GM10847 (cell line): Measurements from ENCODE around the gene ADCY5.

Experiments used
- POLR2A ChIP-seq: IDR thresholded peaks from 2 replicates; pipeline ENCODE4 v1.6.1; 2011; ENCODE audit not compliant: insufficient read length; ENCODE audit errors: extremely low read depth

Gene ADCY5

DNA sequence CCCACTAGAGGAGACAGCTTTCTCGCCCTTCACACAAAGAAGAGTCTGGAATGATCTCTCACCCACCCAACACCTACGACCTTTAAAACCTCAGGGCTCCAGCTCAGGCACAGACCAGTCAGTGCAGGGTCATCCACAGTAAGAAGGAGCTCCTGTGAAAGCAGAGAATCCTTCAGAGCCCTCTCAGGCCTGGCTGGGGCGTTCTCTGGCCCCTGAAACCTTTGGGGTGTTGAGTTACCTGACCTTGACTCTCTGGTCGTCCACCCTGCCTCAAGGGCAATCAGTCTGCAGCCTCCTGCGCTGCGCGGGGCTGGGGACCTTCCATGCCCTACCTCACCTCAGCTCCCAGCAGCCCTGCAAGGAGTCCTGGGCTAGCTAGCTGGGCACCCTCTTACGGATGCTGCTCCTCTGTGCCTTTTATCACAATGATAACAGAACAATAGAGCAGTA is 106.2 kb downstream of the ADCY5 start:
- no peak for TF ChIP-seq POLR2A

- TF ChIP-seq POLR2A: no peak
Observed at GRCh38 chr3:123341871-123342630, 106.8 kb downstream of the ADCY5 start.

DNA sequence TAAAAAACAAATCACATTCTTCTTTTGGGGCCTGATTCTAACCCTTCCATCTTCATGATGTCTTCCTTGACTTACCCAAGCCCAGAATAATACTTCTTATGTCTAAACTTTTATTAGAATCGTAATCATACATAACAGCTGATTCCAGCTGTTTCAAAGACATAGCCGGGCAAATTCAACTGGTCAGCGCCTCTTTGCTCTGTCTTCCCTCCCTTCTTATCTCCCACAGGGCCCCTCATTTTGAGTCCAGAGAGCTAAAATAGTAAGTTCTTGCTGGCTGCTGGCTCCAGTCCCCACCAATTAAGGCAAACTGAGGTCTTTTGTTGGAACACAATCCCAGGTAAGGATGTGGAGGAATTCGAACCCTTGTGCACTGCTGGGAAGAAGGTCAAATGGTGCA is 108.6 kb downstream of the ADCY5 start:
- TF ChIP-seq POLR2A: no peak

- TF ChIP-seq POLR2A: no peak
Observed at GRCh38 chr3:123339302-123339701, 109.6 kb downstream of the ADCY5 start.

- no peak for TF ChIP-seq POLR2A
Observed at GRCh38 chr3:123338620-123339061, 110.2 kb downstream of the ADCY5 start.

DNA sequence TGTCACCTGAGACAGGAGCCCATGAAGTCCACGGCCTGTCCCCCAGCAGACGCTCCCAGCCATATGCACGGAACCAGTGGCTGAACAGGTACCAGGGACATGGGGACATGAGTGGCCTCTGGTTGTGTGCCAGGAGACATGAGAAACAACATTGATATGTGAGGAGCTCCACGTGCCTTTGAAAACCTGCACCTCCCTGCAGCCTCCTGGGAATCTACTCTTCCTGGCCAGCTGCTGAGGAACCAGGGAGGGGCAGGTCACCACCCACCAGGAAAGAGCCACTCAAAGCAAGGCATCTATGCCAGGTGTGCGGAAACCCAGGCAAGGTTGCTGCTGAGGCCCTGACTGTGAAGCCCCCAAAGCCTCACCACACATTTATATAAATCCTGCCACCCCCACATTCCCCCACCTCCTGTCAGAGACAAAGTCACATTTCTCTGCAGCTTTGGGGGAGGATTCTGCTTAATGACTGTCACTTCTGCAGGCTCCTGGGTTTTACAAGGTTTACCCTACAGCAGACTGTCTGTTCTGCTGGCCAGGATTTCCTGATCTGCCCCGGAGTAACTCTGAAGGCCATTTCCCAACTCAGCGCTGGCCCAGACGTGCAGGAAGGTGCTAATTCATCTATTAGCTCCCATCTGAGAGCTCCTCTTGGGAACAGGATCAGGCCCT is 110.8 kb downstream of the ADCY5 start:
- TF ChIP-seq POLR2A: no peak

DNA sequence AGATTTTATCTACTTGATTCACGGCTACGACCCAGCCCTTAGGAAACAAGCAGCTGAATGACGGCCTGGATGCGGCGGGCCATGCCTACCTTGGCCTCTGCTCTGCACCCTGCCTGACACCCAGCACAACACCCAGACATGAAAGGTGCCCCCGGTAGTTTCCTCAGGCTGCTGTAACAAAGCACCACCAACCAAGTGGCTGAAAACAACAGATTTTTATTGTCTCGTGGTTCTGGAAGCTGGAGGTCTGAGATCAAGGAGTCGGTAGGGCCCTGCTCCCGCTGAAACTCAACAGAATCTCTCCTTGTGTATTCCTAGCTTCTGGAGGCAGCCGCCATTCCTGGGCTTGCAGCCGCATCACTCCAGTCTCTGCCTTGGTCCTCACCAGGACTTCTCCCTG is 111.7 kb downstream of the ADCY5 start:
- no peak for TF ChIP-seq POLR2A

DNA sequence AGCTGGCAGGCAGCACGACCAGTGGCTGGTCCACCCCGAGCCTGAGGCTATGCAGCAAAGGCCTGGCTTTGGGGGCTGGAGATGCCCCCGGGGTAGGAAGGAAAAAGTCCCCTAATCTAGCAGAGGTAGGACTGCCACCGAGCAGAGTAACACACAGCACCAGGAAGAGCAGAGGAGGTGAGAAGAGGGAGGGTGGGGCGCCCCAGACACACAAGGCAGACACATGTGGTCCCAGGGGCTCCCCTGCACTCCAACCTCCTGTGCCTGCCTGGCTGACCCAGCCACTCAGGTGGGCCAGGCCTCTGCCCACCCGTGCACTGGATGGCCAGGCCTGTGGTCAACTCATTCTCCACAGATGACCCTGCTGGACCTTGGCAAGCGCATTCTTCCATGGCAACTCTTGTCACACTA is 112.4 kb downstream of the ADCY5 start:
- no peak for TF ChIP-seq POLR2A

DNA sequence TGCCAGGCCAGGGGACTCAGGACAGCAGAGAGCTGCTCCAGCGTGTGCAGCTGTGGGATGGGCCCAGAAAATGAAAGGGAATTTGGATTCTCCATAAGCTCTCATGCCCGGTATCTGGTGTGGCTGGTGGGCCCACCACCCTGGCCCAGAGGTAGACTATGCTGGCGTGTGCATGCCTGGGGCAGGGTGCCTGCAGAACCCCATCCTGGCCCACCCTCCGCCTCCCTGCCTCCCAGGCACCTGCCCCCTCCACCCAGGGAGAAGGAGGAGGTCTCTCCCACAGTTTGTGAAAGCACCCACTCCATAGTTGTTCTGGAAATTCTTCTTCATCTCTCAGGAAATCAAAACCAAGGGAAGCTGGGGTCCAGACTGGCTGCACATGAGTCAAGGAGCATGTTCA is 112.9 kb downstream of the ADCY5 start:
- TF ChIP-seq POLR2A: no peak

GRCh38 chr3:123335007-123335670 is 113.8 kb downstream of the ADCY5 start:
- no peak for TF ChIP-seq POLR2A

DNA sequence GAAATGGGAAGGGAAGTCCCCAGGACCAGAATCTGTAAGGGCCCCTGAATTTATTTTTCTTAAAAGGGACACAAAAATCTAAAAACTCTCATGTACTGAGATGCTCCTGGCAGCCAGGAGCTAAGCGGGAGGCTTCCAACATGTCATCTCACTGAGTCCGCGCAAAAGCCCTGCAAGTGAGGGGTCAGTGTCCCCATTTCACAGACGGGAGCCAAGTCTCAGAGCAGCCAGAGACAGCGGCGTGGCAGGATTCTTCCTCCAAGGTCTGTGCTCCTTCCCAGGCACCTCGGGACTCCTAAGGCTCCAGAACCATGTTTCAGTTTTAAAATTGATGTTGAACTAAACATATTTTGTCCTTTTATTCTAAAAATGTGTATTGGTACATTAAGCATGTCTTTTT is 114.8 kb downstream of the ADCY5 start:
- TF ChIP-seq POLR2A: no peak

- TF ChIP-seq POLR2A: no peak
Observed at GRCh38 chr3:123333401-123333800, 115.5 kb downstream of the ADCY5 start.

GRCh38 chr3:123332124-123332641 is 116.7 kb downstream of the ADCY5 start:
- no peak for TF ChIP-seq POLR2A

DNA sequence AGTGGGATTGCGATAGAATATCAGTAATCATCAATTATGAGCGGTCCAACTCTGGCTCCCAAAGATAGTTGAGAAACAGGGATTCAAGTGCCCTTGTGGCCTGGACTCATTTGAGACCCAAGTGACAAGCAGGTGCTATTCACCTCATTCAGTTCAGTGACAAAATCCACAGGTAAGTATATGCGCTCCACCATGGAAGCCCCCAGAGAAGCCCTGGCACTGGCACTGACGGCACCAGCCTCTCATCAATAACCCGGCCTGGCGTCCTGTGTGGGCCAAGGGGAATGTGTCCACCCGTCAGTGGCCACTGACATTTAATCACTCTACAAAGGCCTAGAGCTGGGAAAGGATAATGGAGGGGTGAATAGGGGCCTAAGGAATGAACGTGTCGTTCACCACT is 117.2 kb downstream of the ADCY5 start:
- no peak for TF ChIP-seq POLR2A

DNA sequence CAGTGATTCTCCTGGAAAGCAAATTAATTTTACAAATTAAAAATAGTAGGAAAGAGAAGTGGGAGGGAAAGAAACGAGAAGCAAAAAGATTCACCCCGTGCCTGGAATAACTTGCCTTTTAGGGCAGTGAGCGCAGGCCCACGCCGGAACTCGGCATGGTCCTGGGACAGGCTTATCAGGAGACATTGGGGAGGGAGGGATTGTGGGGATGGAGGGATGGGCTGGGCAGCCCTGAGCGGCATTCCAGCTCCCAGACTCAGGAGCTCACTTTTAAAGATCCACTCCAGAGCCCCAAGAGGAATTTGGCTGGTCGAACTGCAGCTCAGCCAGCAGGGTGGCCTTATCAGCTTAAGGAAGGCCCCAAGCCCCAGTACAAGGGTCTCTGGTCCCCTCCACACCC is 117.9 kb downstream of the ADCY5 start:
- TF ChIP-seq POLR2A: no peak
